ENCODE measurements around the gene TMEM184B. TPM values are rescaled to one million over a fixed set of nuclear protein-coding genes. Genes with fewer than 3 reads are reported as not detected.

The TMEM184B gene
- total and polyA plus RNA-seq, 10 donors: 5.0 to 105 (median 45.1) TPM

DNA sequence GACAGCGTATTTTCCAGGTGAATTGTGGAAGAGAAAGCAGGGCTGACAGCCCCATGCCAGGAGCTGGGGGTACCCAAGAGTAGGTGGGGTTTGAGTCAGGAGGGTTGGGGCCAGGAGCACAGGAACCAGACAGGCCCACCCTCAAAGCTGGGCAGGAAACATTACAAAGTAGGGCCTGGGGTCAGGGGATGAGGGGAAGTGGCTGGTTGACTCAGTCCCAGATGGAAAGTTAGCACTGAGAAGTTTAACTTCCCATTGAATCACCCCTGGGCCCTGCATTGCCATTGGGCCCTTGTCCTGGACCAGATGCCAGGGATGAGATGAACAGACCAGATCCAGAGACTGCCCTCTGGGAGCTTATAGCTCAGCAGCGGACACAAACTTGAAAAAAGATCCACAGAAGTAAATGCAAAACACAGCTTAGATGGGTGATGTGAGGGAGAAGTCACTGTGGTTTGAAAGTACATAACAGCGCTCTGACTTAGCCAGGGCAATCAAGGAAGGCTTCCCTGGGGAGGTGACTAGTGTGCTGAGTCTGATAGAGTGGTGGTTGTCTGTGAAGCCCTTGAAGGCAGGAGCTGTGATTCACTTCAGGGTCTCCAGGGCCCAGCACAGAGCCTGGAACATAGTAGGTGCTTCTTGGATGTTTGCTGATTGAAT is 68.8 kb downstream of the TMEM184B start:
- H3K36me3 ChIP-seq: no peaks in the 10 kb centered on the region
- DNase-seq: no peak
- intact Hi-C loops (cut with DNase I; ENCODE audit: low total_unique reads): no loop called here
- peak overlapping the region in 2 of 8 donors; percentile 70 to 84 for H3K4me3 ChIP-seq
- 85 to 96% (median 86%) methylated on average over 3 of the region's 3 CpGs for WGBS, 5 donors
- H3K4me1 ChIP-seq: peaks cover 8 to 64% (median 39%) of the 10 kb centered on the region in 6 donors
- no peak for TF ChIP-seq POLR2A (IDR thresholded peaks at IDR 0.05)
- no peak for TF ChIP-seq POLR2AphosphoS5 (IDR thresholded peaks at IDR 0.05)
- TF ChIP-seq, protein P1, sequence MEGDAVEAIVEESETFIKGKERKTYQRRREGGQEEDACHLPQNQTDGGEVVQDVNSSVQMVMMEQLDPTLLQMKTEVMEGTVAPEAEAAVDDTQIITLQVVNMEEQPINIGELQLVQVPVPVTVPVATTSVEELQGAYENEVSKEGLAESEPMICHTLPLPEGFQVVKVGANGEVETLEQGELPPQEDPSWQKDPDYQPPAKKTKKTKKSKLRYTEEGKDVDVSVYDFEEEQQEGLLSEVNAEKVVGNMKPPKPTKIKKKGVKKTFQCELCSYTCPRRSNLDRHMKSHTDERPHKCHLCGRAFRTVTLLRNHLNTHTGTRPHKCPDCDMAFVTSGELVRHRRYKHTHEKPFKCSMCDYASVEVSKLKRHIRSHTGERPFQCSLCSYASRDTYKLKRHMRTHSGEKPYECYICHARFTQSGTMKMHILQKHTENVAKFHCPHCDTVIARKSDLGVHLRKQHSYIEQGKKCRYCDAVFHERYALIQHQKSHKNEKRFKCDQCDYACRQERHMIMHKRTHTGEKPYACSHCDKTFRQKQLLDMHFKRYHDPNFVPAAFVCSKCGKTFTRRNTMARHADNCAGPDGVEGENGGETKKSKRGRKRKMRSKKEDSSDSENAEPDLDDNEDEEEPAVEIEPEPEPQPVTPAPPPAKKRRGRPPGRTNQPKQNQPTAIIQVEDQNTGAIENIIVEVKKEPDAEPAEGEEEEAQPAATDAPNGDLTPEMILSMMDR (IDR thresholded peaks at IDR 0.05 in 8 of 11, conservative IDR thresholded peaks at IDR 0.05 in 3 of 11): no peak
- H3K27me3 ChIP-seq (replicated peaks in 1 of 7): no peaks in the 10 kb centered on the region
- H3K9me3 ChIP-seq: no peaks in the 10 kb centered on the region
- peak overlapping the region in 4 of 8 donors; percentile 91 to 96 (median 94) for H3K27ac ChIP-seq

DNA sequence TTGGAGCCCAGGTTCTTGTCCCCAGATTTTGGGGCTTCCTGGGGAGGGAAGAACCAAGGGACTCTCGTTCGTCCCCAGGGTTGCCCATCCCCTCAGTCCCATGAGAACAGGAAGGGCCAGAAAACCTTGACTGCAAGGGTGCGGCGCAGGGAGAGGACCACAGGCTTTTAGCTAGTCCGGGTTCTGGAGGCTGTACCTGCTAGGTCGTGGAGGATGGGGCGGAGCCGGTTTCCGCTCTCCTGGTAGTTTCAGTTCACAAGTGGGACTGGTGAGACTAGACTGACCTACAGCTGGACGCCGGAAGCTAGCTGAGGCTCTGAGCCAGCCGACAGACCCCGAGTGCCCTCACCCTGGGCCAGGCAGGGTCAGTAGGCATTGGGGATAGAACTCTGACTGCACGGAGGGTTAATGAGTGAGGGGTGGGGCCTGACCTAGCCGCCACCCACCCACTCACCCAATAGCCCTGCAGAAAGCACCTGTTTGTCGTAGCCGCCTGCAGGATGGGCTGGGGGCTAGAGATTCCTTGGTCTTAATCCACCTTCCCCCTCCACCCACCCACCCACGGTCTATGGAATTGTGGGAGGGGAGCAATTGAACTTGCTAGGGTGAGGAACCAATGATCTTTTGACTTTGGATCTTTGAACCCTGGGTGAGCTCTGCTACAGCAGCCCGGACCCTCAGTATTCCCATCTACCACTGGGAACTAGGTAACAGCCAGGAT is 69.6 kb downstream of the TMEM184B start:
- peak; percentile 89 for DNase-seq
- intact Hi-C loops (cut with DNase I; ENCODE audit: low total_unique reads): no loop called here

DNA sequence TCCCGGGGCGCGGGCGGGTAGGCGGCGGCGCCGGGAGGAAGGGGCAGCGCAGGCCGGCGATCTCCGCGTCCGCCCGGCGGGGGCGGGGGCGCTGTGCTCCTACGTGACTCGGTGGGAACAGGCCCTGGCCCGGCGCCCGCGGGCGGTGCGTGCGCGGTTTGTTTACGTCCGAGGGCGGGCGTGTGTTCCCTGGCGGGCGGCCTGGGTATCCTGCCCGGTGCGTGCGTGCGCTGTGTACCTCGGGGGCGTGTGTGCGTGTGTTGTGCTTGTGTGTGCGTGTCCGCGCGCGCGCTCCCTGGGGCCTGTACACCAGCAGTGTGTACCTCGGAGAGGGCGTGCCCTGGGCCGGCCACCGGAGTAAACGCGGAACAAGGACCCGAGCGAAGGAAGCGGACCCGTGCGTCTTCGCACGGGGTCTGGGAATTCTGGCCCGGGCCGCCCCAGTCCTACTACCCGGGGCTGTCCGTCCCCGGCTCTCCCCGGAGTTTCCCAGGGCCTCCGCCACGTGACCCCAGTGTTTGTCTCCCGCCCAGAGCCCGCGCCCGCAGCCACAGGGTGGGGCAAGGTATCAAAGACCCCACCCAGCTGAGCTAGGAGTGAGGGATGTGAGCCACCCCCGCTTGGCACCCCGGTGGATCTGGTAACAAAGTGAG is 70.2 kb downstream of the TMEM184B start:
- H3K27me3 ChIP-seq (replicated peaks in 1 of 7): no peaks in the 10 kb centered on the region
- peak overlapping the region; percentile 66 to 84 (median 70) for H3K4me3 ChIP-seq
- no peaks in the 10 kb centered on the region for H3K9me3 ChIP-seq
- WGBS, 5 donors: 0 to 1% (median 1%) methylated on average over 24 to 74 of the region's 74 CpGs
- peak; percentile 93 for DNase-seq
- H3K4me1 ChIP-seq: peaks cover 8 to 60% (median 37%) of the 10 kb centered on the region in 6 donors
- intact Hi-C loops (cut with DNase I; ENCODE audit: low total_unique reads): no loop called here
- TF ChIP-seq POLR2AphosphoS5 (IDR thresholded peaks at IDR 0.05) (peak; percentile 5 to 55 (median 8)), POLR2A (IDR thresholded peaks at IDR 0.05) (no peak)
- TF ChIP-seq, protein P1 (IDR thresholded peaks at IDR 0.05 in 8 of 11, conservative IDR thresholded peaks at IDR 0.05 in 3 of 11): peak in 6 of 11 experiments; percentile 7 to 48 (median 26)
- no peaks in the 10 kb centered on the region for H3K36me3 ChIP-seq
- peak overlapping the region; percentile 69 to 96 (median 94) for H3K27ac ChIP-seq

More for the DNA sequence above, 69.6 kb downstream of the TMEM184B start:
- Histone ChIP-seq H3K27ac (peak overlapping the region; percentile 69 to 96 (median 94)), H3K27me3 (replicated peaks in 1 of 7) (no peaks in the 10 kb centered on the region), H3K4me3 (peak overlapping the region; percentile 66 to 84 (median 70)), H3K36me3 (no peaks in the 10 kb centered on the region), H3K9me3 (no peaks in the 10 kb centered on the region), H3K4me1 (peaks cover 8 to 61% (median 39%) of the 10 kb centered on the region in 6 donors)
- 3 to 12% (median 7%) methylated on average over 16 to 19 of the region's 19 CpGs for WGBS, 5 donors
- TF ChIP-seq POLR2A (IDR thresholded peaks at IDR 0.05) (no peak), POLR2AphosphoS5 (IDR thresholded peaks at IDR 0.05) (peak in 1 of 3 donors; percentile 12)
- TF ChIP-seq, protein P1 (IDR thresholded peaks at IDR 0.05 in 8 of 11, conservative IDR thresholded peaks at IDR 0.05 in 3 of 11): no peak

All from spleen (tissue), 11 donors.